ENCODE data around the gene CNTNAP2.

DNA sequence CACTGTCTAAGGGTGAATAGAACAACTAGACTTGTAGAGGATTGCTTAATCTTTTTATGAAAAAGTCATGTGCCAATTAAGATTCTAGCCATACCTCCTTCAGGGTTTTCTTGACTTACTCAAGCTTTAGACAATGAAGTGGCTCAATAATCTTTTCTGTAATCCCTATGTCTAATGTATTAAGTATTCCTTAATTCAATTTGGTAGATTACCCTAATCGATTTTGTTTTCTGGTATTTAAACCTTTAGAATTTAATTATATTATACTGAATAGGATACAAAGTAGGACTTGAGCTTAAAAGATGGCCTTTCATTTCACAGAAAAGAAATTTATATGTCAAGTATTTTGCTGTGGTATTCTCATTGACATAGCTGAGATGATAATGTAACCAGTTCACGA is 1876.1 kb downstream of the CNTNAP2 start:
- TF ChIP-seq, protein P1, sequence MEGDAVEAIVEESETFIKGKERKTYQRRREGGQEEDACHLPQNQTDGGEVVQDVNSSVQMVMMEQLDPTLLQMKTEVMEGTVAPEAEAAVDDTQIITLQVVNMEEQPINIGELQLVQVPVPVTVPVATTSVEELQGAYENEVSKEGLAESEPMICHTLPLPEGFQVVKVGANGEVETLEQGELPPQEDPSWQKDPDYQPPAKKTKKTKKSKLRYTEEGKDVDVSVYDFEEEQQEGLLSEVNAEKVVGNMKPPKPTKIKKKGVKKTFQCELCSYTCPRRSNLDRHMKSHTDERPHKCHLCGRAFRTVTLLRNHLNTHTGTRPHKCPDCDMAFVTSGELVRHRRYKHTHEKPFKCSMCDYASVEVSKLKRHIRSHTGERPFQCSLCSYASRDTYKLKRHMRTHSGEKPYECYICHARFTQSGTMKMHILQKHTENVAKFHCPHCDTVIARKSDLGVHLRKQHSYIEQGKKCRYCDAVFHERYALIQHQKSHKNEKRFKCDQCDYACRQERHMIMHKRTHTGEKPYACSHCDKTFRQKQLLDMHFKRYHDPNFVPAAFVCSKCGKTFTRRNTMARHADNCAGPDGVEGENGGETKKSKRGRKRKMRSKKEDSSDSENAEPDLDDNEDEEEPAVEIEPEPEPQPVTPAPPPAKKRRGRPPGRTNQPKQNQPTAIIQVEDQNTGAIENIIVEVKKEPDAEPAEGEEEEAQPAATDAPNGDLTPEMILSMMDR (conservative IDR thresholded peaks at IDR 0.05; ENCODE audit: low read depth, low read length) = no peak
- no peak for TF ChIP-seq EZH2 (IDR thresholded peaks at IDR 0.05; ENCODE audit: borderline replicate concordance, low read depth, low read length, poor library complexity, severe bottlenecking)
